ENCODE data around the gene ABHD8.

- TF ChIP-seq CTCF (IDR thresholded peaks at IDR 0.05; ENCODE audit: low read depth, low read length): no peak
- TF ChIP-seq POLR2A (IDR thresholded peaks at IDR 0.05; ENCODE audit: extremely low read depth, insufficient read length): no peak
Measured at GRCh38 chr19:17279436-17279835, 23.8 kb downstream of the ABHD8 start.

All from NB4 (cell line).